ENCODE measurements around the gene CDC25A. TPM values are rescaled to one million over a fixed set of nuclear protein-coding genes. Genes with fewer than 3 reads are reported as not detected.
"Not testable (repeated sequence)": the region's sequence is repeated elsewhere in the genome, so short reads cannot be mapped to it uniquely, and the experiment has no call there.

Gene CDC25A
- 0.58 TPM for total RNA-seq

DNA sequence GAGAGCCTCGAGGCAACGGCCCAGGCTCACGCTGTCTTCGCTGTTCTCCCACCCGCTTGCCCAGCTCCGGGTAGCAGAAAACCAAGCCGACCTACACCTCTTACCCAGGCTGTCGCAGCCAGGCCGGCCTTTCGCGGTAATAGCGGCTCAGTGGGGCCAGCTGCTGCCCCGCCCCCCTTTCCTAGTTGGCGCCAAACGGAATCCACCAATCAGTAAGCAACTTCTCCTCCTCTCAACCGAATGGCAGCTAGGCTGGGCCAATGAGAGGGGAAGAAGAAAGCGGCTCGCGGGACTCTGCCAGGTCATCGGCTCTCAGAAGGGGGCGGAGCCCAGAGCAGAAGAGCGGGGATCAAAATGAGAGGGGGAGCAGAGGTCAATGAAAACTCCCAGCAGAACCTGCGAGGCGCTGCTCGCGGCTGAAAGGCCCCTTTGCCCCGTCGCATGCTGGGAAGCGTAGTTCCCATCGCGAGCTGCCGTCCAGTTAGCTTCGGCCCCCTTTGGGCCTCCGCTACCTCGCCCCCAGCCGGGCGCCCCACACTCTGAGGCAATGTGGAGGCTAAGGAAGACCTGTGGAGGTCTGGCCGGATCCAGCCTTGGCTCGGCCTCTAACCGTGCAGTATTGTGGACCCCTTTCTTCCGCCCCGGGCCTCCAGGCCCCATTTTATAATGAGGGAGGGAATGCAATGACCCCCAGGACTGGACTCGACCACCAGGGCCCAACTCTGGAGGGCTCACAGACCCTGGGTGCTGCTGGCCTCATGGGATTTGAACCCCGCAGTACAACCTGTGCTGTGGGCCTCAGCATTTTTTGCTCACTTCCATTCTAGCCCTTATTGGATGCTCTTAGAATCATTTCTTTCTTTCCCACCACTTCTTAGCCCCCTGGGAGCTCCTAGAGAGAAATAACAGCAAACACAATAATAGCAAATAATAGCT, at the start of gene CDC25A:
CDC25A (minus strand) TSS at position 152 of the 936 bp plus-strand sequence. CDS start 470 bp downstream, outside the sequence.
- intact Hi-C loops (cut with DNase I), result no loop called here
- DNase-seq (ENCODE audit: low spot score) (peak; percentile 96), ATAC-seq (peak; percentile 100)

DNA sequence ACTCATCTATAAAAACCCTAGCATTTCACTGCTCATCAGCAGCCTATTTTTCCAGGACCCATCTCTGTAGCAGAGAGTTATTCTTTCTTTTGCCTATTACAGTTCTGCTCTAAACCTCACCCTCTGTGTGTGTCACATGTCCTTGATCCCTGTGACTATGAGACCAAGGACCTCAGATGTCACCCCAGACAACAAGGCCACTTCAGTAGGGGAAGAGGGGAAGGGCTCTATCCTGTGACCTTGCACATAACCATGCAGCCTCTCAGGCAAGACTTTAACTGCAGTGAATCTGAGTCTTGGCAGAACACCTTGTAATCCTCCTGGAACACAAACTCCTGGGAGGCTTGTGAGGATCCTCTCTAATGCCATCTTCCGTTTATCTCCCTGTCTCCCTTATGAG, 48.3 kb upstream of the CDC25A start:
- DNase-seq (ENCODE audit: low spot score) (no peak), ATAC-seq (no peak)
- intact Hi-C loops (cut with DNase I), result no loop called here

- ATAC-seq, result no peak
- no peak for DNase-seq (ENCODE audit: low spot score)
- intact Hi-C loops (cut with DNase I), result no loop called here
These were observed 45.3 kb upstream of the CDC25A start for GRCh38 chr3:48233542-48233941.

DNA sequence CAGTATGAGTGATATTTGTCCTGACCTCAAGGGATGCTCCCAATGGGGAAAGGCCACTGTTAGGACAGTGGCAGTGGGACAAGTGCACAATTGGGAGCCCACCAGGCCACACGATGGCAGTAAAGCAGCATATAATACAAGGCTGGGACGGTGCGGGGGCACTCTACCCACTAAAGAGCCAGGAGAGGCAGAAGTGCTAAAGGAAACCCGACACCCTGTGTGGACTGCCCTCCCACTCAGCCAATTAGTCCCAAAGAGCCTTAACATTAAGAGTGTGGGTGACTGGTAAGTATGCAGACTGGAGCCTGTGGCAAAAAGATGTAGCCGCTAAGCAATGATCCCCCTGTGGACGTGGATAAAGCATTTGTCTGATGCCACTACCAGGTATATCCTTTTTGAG, 44.5 kb upstream of the CDC25A start:
- peak; percentile 92 for ATAC-seq
- DNase-seq (ENCODE audit: low spot score), result peak; percentile 79

GRCh38 chr3:48232232-48232631, 44.0 kb upstream of the CDC25A start:
- intact Hi-C loops (cut with DNase I), result no loop called here
- no peak for DNase-seq (ENCODE audit: low spot score)
- ATAC-seq, result peak; percentile 80

More for the DNA sequence above, 44.5 kb upstream of the CDC25A start:
- intact Hi-C loops (cut with DNase I), result no loop called here

- intact Hi-C loops (cut with DNase I), result no loop called here
- no peak for ATAC-seq
- no peak for DNase-seq (ENCODE audit: low spot score)
These were observed 38.7 kb upstream of the CDC25A start for GRCh38 chr3:48226939-48227338.

DNA sequence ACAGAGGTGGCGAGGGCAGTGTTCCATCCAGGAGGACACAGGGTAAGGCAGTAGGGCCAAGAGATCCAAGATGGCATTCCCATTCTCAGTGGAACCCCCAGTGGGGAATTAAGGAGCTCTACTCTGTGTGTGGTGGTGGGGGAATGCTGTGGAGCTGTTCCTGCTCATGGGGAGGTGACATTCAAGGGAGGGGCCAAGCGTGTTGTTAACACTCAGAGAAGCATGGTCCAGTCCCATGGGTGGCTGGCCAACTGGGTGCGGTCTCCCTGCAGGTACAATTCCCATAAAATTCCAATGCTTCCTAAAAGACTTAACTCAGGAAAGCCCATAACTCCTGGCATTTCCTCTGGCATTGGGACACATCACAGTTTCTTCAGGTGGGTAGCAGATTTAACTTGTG, 37.4 kb upstream of the CDC25A start:
- DNase-seq (ENCODE audit: low spot score) (no peak), ATAC-seq (no peak)
- intact Hi-C loops (cut with DNase I), result no loop called here

- intact Hi-C loops (cut with DNase I), result no loop called here
- DNase-seq (ENCODE audit: low spot score) (peak; percentile 68), ATAC-seq (peak; percentile 24)
These were observed 34.6 kb upstream of the CDC25A start, which contains the start of gene CAMP for GRCh38 chr3:48222616-48223513. TSS of gene CAMP (plus strand) at chr3:48223495. CDS start at chr3:48223512, 17 bp downstream.

GRCh38 chr3:48220746-48221145, 32.5 kb upstream of the CDC25A start:
- no peak for DNase-seq (ENCODE audit: low spot score)
- intact Hi-C loops (cut with DNase I), result no loop called here
- ATAC-seq, result no peak

- ATAC-seq (no peak), DNase-seq (ENCODE audit: low spot score) (no peak)
- intact Hi-C loops (cut with DNase I), result no loop called here
These were observed 31.3 kb upstream of the CDC25A start for GRCh38 chr3:48219543-48219942.

DNA sequence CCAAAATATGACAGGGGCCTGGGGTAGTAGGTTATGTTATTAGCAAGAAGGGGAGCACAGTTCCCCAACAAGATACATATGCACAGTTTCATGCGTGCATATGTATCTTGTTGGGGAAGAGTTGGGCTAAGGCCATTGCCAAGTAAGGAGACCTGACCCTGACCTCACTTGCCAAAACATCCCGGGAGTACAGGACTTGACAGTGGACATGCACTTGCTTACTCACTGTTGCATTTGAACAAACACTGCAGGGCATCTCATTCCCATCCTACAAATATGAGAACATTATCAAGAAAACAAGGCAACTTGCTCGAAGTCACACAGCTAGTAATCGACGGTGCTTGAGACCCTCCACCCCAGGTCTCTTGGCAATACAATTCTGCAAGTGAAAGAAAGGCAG, 30.3 kb upstream of the CDC25A start:
- intact Hi-C loops (cut with DNase I), result no loop called here
- no peak for DNase-seq (ENCODE audit: low spot score)
- no peak for ATAC-seq

- no peak for DNase-seq (ENCODE audit: low spot score)
- intact Hi-C loops (cut with DNase I), result no loop called here
- ATAC-seq, result no peak
These were observed 29.2 kb upstream of the CDC25A start for GRCh38 chr3:48217449-48217848.

DNA sequence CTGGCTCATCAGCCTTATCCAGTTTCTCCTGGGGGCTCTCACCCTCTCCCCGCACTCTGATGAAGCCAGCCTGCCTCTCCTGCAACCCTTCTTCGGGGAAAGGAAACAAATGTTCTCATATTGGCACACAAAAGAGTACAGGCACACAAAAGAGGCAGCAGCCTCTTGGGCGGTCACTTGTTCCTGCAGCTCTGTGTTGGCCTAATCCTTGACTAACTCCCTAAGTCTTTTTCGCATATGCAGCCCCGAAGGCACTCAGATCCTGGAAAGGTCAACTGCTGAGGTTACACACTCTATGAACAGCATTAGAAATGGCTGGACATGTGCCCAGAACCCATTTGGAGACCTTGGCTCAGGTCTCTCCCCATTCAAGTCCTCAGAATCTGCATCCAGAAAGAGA, 27.7 kb upstream of the CDC25A start:
- intact Hi-C loops (cut with DNase I), result no loop called here
- DNase-seq (ENCODE audit: low spot score) (no peak), ATAC-seq (peak; percentile 86)

DNA sequence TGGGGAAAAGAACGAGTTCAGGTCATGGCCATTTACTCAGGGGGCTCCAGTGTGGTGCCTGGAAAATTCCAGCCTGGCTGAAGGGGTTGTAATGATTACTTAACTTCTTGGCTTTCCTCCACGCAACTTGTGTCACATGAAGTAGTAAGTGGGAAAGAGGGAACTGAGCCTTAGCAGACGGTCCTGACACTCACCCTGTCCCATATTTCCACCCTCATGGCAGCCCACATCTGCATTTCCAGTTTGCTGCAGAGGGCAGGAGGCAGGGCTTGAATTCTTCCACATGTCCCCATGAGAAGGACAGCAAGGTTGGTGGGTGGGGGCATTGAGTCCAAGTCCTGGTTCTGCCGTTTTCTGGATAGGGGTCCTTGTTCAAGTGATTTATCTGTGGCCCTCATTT, 27.2 kb upstream of the CDC25A start:
- intact Hi-C loops (cut with DNase I), result no loop called here
- ATAC-seq, result peak; percentile 93

DNA sequence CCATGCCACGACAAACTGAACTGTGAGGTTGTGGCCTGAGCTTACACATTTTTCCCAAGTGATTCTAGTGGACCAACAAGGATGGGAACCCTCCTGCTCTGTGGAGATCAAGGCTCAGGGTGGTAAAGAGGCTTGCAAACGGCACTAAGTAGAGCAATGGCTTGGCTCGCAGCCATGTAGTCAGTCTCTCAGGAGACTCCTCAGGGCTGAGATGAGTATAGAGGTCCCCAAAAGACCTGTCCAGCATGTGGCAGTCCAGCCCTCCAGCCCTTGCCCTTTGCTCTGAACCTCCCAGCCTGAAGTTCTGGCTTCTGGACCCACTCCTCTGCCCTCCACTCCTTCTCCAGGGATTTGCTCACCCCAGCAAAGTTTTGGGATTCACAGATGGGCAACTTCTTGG, 26.8 kb upstream of the CDC25A start:
- DNase-seq (ENCODE audit: low spot score) (peak; percentile 75), ATAC-seq (peak; percentile 68)
- intact Hi-C loops (cut with DNase I), result no loop called here

More for the DNA sequence above, 27.2 kb upstream of the CDC25A start:
- no peak for DNase-seq (ENCODE audit: low spot score)

DNA sequence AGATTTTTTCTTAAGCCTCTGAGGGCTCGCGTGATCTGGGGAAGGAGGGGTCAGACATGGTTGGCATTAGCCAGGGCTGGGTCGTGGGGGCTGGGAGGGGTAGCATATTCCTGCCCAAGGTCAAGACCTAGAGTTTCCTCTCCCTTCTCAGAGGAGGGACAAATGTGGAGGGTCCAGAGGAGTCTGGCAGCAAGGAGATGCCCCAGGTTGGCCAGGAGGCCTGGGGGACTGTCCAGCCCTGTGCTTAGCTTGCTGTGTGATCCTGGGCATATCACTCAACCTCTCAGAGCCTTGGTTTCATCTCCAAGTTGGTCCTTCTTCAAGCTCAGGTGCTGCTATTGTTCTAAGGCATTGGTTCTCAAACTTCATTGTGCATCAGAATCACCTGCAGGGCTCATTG, 26.0 kb upstream of the CDC25A start:
- ATAC-seq (no peak), DNase-seq (ENCODE audit: low spot score) (no peak)
- intact Hi-C loops (cut with DNase I), result no loop called here

DNA sequence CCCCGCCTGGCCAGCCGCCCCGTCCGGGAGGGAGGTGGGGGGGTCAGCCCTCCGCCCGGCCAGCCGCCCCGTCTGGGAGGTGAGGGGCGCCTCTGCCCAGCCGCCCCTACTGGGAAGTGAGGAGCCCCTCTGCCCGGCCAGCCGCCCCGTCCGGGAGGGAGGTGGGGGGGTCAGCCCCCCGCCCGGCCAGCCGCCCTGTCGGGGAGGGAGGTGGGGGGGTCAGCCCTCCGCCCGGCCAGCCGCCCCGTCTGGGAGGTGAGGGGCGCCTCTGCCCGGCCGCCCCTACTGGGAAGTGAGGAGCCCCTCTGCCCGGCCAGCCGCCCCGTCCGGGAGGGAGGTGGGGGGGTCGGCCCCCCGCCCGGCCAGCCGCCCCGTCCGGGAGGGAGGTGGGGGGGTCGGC, 23.6 kb upstream of the CDC25A start:
- ATAC-seq; intact Hi-C loops (cut with DNase I); DNase-seq (ENCODE audit: low spot score): not testable (repeated sequence)

GRCh38 chr3:48210534-48210933, 22.3 kb upstream of the CDC25A start:
- DNase-seq (ENCODE audit: low spot score); ATAC-seq; intact Hi-C loops (cut with DNase I): not testable (repeated sequence)

DNA sequence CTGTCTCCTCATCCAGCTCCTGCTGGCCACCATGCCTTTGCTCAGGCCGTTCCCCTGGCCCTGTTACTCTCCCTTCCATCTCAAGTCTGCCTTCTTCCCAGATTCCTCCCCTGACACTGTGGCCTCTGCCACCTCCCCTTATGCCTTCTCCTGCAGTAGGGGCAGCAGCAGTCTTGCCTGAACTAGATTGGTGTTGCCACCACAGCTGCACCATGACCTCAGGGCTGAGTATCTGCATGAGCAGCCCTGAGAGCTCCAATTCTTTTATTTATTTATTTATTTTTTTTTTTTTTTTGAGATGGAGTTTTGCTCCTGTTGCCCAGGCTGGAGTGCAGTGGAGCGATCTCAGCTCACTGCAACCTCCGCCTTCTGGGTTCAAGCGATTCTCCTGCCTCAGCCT, 21.2 kb upstream of the CDC25A start:
- ATAC-seq (no peak), DNase-seq (ENCODE audit: low spot score) (no peak)
- intact Hi-C loops (cut with DNase I), result no loop called here

DNA sequence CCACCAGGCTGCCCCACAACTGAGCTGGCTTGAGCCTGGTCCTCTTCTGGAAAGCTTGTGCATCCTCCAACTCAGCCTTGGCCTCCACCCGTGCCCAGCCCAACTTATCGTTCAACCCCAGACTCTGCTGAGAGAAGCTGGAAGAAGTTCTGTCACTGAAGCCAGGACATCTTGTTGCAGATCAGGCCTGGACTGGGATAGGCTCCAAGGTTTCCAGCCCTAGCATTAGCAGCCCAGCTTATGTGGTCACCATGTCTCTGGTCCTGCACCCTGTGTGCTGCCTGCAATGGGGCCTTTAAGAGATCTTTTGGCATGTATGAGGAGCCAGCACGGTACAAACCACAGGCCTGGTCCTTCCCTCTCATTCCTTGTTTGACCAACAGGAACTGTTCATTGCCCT, 19.9 kb upstream of the CDC25A start:
- intact Hi-C loops (cut with DNase I), result no loop called here
- ATAC-seq, result peak; percentile 30

More for the DNA sequence above, 19.9 kb upstream of the CDC25A start:
- DNase-seq (ENCODE audit: low spot score), result no peak
